Lower leg skin (tissue), 3 donors: ENCODE measurements around the gene TSPYL2.

Source experiments
- CTCF ChIP-seq, 3 donors: fragments of 450-650 bp; IDR thresholded peaks; one replicate each; pipeline ENCODE4 v1.5.1; 2016; ENCODE audit warnings: antibody characterized with exemption in 3 of 3, mild to moderate bottlenecking in 3 of 3, moderate library complexity in 2 of 3
- POLR2A ChIP-seq, 2 donors: fragments of 450-650 bp; IDR thresholded peaks; one replicate each; pipeline ENCODE4 v1.6.1; 2016 to 2017; ENCODE audit warnings: antibody characterized with exemption in 2 of 2, mild to moderate bottlenecking in 1 of 2, moderate library complexity in 1 of 2

DNA sequence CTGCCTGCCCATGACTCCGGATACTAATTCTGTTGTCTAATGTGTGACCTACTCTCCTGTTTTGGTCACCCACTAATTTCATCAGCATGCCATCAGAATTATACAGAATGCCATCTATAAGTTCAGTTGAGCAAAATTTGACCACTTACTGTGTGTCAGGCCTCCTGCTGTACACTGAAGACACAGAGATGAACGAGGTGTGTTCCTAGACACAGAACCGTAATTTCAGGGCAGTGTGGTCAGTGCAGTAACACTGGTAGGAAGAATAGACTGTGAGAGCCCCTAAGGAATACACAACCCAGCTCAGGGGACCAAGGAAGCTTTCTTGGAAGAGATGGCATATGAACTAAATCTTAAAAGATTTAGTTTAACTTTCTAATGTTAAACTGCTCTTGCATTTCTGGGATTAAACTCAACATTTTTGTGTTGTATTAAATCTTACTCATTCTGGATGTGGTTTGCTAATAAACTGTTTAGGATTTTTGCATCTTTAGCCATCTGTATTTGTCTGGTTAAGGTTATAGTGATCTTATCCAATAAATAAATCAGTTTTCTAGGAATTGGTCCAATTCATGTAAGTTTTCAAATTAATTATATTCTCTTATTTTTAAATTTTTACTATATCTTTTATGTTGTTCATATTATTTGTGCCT lies 46.1 kb downstream of the TSPYL2 start:
- TF ChIP-seq CTCF (IDR thresholded peaks at IDR 0.05) (no peak), POLR2A (IDR thresholded peaks at IDR 0.05) (no peak)
